Keratinocyte (primary cell): Measurements from ENCODE around the gene CTF1. TPM values are rescaled to one million over a fixed set of nuclear protein-coding genes. Genes with fewer than 3 reads are reported as not detected.

Experiments used
- DNase-seq: peaks from one replicate; pipeline ENCODE4 v3.0.0-alpha.2; 2011; ENCODE audit warnings: low read depth, missing footprints, low spot score
- FAIRE-seq: peaks from 2 replicates; lab custom pipeline; 2011; peaks lifted over from hg19 to GRCh38; lab: Jason Lieb, UNC
- H2AFZ ChIP-seq: 2 replicates; pipeline ENCODE4 v1.6.0; 2012; ENCODE audit warnings: low read length, control low read depth, inconsistent platforms; ENCODE audit not compliant: control insufficient read depth
- H3K27ac ChIP-seq: 2 replicates; pipeline ENCODE4 v1.5.1; 2011; ENCODE audit warnings: low read length; ENCODE audit not compliant: control insufficient read depth, insufficient read depth
- H3K27me3 ChIP-seq: 3 replicates; pipeline ENCODE4 v1.6.0; 2011; ENCODE audit warnings: low read length; ENCODE audit not compliant: control insufficient read depth, insufficient read depth; ENCODE audit errors: extremely low read depth
- H3K36me3 ChIP-seq, 2 experiments: 2 replicates in 1 of 2; 3 replicates in 1 of 2; pipeline ENCODE4 v1.5.1; 2011; ENCODE audit warnings: low read length in 2 of 2, mild to moderate bottlenecking in 1 of 2; ENCODE audit not compliant: control insufficient read depth in 2 of 2, insufficient read depth in 2 of 2; ENCODE audit errors: extremely low read depth in 1 of 2
- H3K4me1 ChIP-seq: 3 replicates; pipeline ENCODE4 v1.5.1; 2011; ENCODE audit warnings: low read length; ENCODE audit not compliant: control insufficient read depth, insufficient read depth; ENCODE audit errors: extremely low read depth
- H3K4me2 ChIP-seq: 3 replicates; pipeline ENCODE4 v1.6.0; 2011; ENCODE audit warnings: low read depth, low read length; ENCODE audit not compliant: control insufficient read depth, insufficient read depth; ENCODE audit errors: extremely low read depth
- H3K4me3 ChIP-seq, 3 experiments: fragments of 200-600 bp in 1 of 3; sonication (generic) in 1 of 3; 2 replicates in 2 of 3; 3 replicates in 1 of 3; pipeline ENCODE4 v1.5.1; 2011 to 2016; ENCODE audit warnings: low read length in 3 of 3, mild to moderate bottlenecking in 3 of 3, control low read depth in 2 of 3, inconsistent platforms in 1 of 3, low read depth in 1 of 3, mixed read lengths in 1 of 3, mixed run types in 1 of 3, moderate library complexity in 1 of 3; ENCODE audit not compliant: control insufficient read depth in 2 of 3, insufficient read depth in 2 of 3; ENCODE audit errors: extremely low read depth in 1 of 3
- H3K79me2 ChIP-seq: 2 replicates; pipeline ENCODE4 v1.6.0; 2012; ENCODE audit warnings: low read length; ENCODE audit not compliant: control insufficient read depth, insufficient read depth
- H3K9ac ChIP-seq: 3 replicates; pipeline ENCODE4 v1.6.0; 2011; ENCODE audit warnings: low read length; ENCODE audit not compliant: control insufficient read depth, insufficient read depth; ENCODE audit errors: extremely low read depth
- H3K9me1 ChIP-seq: 3 replicates; pipeline ENCODE4 v1.6.0; 2011; ENCODE audit warnings: low read length; ENCODE audit not compliant: control insufficient read depth, insufficient read depth; ENCODE audit errors: extremely low read depth
- H3K9me3 ChIP-seq: 2 replicates; pipeline ENCODE4 v1.5.1; 2012; ENCODE audit warnings: low read depth, low read length; ENCODE audit not compliant: control insufficient read depth
- H4K20me1 ChIP-seq: 3 replicates; pipeline ENCODE4 v1.6.0; 2011; ENCODE audit warnings: low read length; ENCODE audit not compliant: control insufficient read depth, insufficient read depth; ENCODE audit errors: extremely low read depth
- CTCF ChIP-seq, 3 experiments: IDR thresholded peaks in 1 of 3; conservative IDR thresholded peaks in 1 of 3; optimal IDR thresholded peaks in 1 of 3; 2 replicates in 2 of 3; 3 replicates in 1 of 3; pipeline versions ENCODE3 to v1.5.1; 2011; ENCODE audit warnings: low read length in 3 of 3, mild to moderate bottlenecking in 3 of 3, moderate library complexity in 2 of 3, control low read depth in 1 of 3, inconsistent platforms in 1 of 3; ENCODE audit not compliant: insufficient read depth in 2 of 3; ENCODE audit errors: extremely low read depth in 1 of 3
- EZH2 ChIP-seq: IDR thresholded peaks from one replicate; pipeline ENCODE4 v1.6.1; 2012; ENCODE audit warnings: inconsistent platforms, mild to moderate bottlenecking, low read length, moderate library complexity
- dilution Hi-C: fragments of 300-500 bp; cut with MboI; formaldehyde crosslinking; loops from one replicate; pipeline ENCODE4 v1.7.0; 2020; ENCODE audit warnings: low sequenced_read_pairs; ENCODE audit not compliant: extremely low pct_ligation_motif_present
- polyA plus RNA-seq, 5 experiments: library from polyadenylated mRNA; depleted of rRNA in 3 of 5; stranded (reverse) in 3 of 5; stranded (forward) in 1 of 5; unstranded in 1 of 5; fragments of >200 nt; gene quantifications; 1 replicate in 1 of 5; 2 replicates in 3 of 5; 3 replicates in 1 of 5; pipeline versions ENCODE4 v1.2.1 to v1.2.3, GENCODE V29; 2011 to 2012; ENCODE audit warnings: missing spikeins in 2 of 5, low read depth in 1 of 5, low replicate concordance in 1 of 5

CTF1 gene
- polyA plus RNA-seq, 1 donor (not counting 4 experiments of a cell fraction or from before 2014, with no cell fraction given) = 2.1 TPM

- no peaks in the 10 kb centered on the region for H3K9me3 ChIP-seq
- H4K20me1 ChIP-seq = no peaks in the 10 kb centered on the region
- peak overlapping the region; percentile 78 for H3K4me2 ChIP-seq
- peak overlapping the region; percentile 74 to 87 (median 79) for H3K4me3 ChIP-seq
- no peak for TF ChIP-seq CTCF (optimal IDR thresholded peaks at IDR 0.05 in 1 of 3, IDR thresholded peaks at IDR 0.05 in 1 of 3, conservative IDR thresholded peaks at IDR 0.05 in 1 of 3; ENCODE audit: extremely low read depth in 1 of 3, insufficient read depth in 2 of 3, low read length in 3 of 3)
- no peak for TF ChIP-seq EZH2
- peak; percentile 32 for DNase-seq
- no peaks in the 10 kb centered on the region for H3K27me3 ChIP-seq
- H2AFZ ChIP-seq = peak overlapping the region; percentile 82
- peaks cover 0 to 2% of the 10 kb centered on the region in 2 experiments for H3K36me3 ChIP-seq
- dilution Hi-C loops = loop anchor here (25.0 kb wide), 1 partner anchor 88 kb away; the partner anchor contains the start of gene ZNF629
- H3K27ac ChIP-seq = peak overlapping the region; percentile 83
- H3K79me2 ChIP-seq = peaks cover 6% of the 10 kb centered on the region
- peaks cover 25% of the 10 kb centered on the region for H3K4me1 ChIP-seq
- H3K9me1 ChIP-seq = no peaks in the 10 kb centered on the region
- FAIRE-seq = no peak
- peak overlapping the region; percentile 93 for H3K9ac ChIP-seq
These were observed 21.3 kb upstream of the CTF1 start for GRCh38 chr16:30874821-30875717.

- Histone ChIP-seq H3K4me3 (peak overlapping the region; percentile 74 to 87 (median 79)), H3K27me3 (no peaks in the 10 kb centered on the region), H3K4me2 (peak overlapping the region; percentile 78), H3K9me3 (no peaks in the 10 kb centered on the region), H3K36me3 (peaks cover 0 to 2% of the 10 kb centered on the region in 2 experiments), H4K20me1 (no peaks in the 10 kb centered on the region), H3K79me2 (peaks cover 6% of the 10 kb centered on the region), H3K4me1 (peaks cover 25% of the 10 kb centered on the region), H3K9ac (peak overlapping the region; percentile 93), H3K9me1 (no peaks in the 10 kb centered on the region), H2AFZ (peak overlapping the region; percentile 82), H3K27ac (peak overlapping the region; percentile 83)
- FAIRE-seq = no peak
- TF ChIP-seq EZH2 (no peak), CTCF (optimal IDR thresholded peaks at IDR 0.05 in 1 of 3, IDR thresholded peaks at IDR 0.05 in 1 of 3, conservative IDR thresholded peaks at IDR 0.05 in 1 of 3; ENCODE audit: extremely low read depth in 1 of 3, insufficient read depth in 2 of 3, low read length in 3 of 3) (no peak)
- dilution Hi-C loops = loop anchor here (25.0 kb wide), 1 partner anchor 89 kb away; the partner anchor contains the start of gene ZNF629
- no peak for DNase-seq
These were observed 20.3 kb upstream of the CTF1 start for GRCh38 chr16:30875871-30876801.
